H1 (cell line): Measurements from ENCODE around the gene CDK5RAP2. TPM values are rescaled to one million over a fixed set of nuclear protein-coding genes. Genes with fewer than 3 reads are reported as not detected.

Experiments
- BCL11A ChIP-seq, 2 experiments: IDR thresholded peaks; one replicate each; pipeline ENCODE4 v1.6.1; 2011; ENCODE audit warnings: low read depth in 2 of 2, low read length in 2 of 2, mild to moderate bottlenecking in 2 of 2
- CBX8 ChIP-seq: fragments of 300-800, 300-1000 bp; sonication (generic); IDR thresholded peaks from 2 replicates; pipeline ENCODE4 v1.7.1; 2016; ENCODE audit warnings: low read depth, low read length, borderline replicate concordance
- CHD1 ChIP-seq: IDR thresholded peaks from 2 replicates; pipeline ENCODE4 v1.6.1; 2012; ENCODE audit warnings: low read depth, low read length, improper control_type of control experiment
- POLR2AphosphoS5 ChIP-seq: IDR thresholded peaks from 2 replicates; pipeline ENCODE4 v1.6.1; 2011; ENCODE audit warnings: low read depth, low read length
- RBBP5 ChIP-seq: IDR thresholded peaks from 2 replicates; pipeline ENCODE4 v1.7.1; 2012; ENCODE audit warnings: low read depth, mild to moderate bottlenecking, inconsistent platforms, low read length, moderate library complexity, borderline replicate concordance
- RXRA ChIP-seq: IDR thresholded peaks from 2 replicates; pipeline ENCODE4 v1.6.1; 2011; ENCODE audit warnings: low read depth, mild to moderate bottlenecking, low read length, moderate library complexity; ENCODE audit not compliant: insufficient read depth
- SIN3A ChIP-seq, 2 experiments: IDR thresholded peaks in 1 of 2; conservative IDR thresholded peaks in 1 of 2; 2 replicates each; pipeline ENCODE4 v1.6.1; 2011 to 2012; ENCODE audit warnings: low read length in 2 of 2, improper control_type of control experiment in 1 of 2, low read depth in 1 of 2, mild to moderate bottlenecking in 1 of 2
- SIRT6 ChIP-seq: IDR thresholded peaks from one replicate; pipeline ENCODE4 v1.7.1; 2012; ENCODE audit warnings: low read length, inconsistent platforms
- SRF ChIP-seq: IDR thresholded peaks from 2 replicates; pipeline ENCODE4 v1.6.1; 2011; ENCODE audit warnings: mild to moderate bottlenecking, low read depth, low read length, moderate library complexity
- TAF1 ChIP-seq: IDR thresholded peaks from 2 replicates; pipeline ENCODE4 v1.6.1; 2011; ENCODE audit warnings: mild to moderate bottlenecking, low read depth, low read length
- polyA plus RNA-seq, 7 experiments: library from polyadenylated mRNA; depleted of rRNA in 3 of 7; stranded (reverse) in 5 of 7; unstranded in 2 of 7; fragments of >200 nt in 5 of 7; fragments of 200-250 nt in 2 of 7; gene quantifications; 1 replicate in 5 of 7; 2 replicates in 1 of 7; 4 replicates in 1 of 7; pipeline versions ENCODE4 v1.2.1 to v1.2.3, GENCODE V29; 2011 to 2013; ENCODE audit warnings: missing spikeins in 2 of 7, mixed read lengths in 2 of 7
- total RNA-seq: library from RNA; stranded (reverse); fragmentation: NEBNext Ultra II Directional; extraction: Animal tissue kit (Norgen Biotek cat#: 25700); gene quantifications from 2 replicates; pipeline ENCODE4 v1.2.1, GENCODE V29; 2021
- TF ChIP-seq, protein P1 (sequence below): fragments of 300-600 bp; sonication (generic); IDR thresholded peaks from 2 replicates; pipeline ENCODE4 v1.7.1; 2012; ENCODE audit warnings: low read length, moderate library complexity, mild to moderate bottlenecking, inconsistent platforms; ENCODE audit not compliant: insufficient replicate concordance
- TF ChIP-seq, protein P2 (sequence below): IDR thresholded peaks from 2 replicates; pipeline ENCODE4 v1.6.1; 2011; ENCODE audit warnings: low read depth, mild to moderate bottlenecking, low read length; ENCODE audit not compliant: insufficient read depth

Gene CDK5RAP2
- total and polyA plus RNA-seq, 2 of the 8 experiments (the other 6 are each of a cell fraction or from before 2014, with no cell fraction given): 19.8 to 49.4 TPM

DNA sequence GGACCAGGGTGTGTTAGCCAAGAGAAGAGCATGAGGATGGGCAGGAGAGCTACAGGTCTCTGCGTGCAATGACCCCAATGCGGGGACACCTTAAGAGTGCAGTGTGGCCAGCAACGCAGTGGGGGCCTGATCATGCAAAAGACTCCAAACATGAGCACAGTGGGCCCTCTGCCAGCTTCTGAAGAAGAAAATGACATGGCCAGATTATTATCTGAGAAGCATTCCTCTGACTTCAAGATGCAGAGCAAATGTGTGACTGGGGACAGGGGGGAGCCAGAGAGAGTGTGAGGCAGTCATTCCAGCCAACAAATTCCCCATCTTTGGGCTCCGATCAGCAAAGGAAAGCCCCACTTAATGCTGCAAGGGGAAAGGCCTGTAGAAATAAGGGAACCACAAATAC, 229.4 kb downstream of the CDK5RAP2 start (continued):
- TF ChIP-seq, protein P1, sequence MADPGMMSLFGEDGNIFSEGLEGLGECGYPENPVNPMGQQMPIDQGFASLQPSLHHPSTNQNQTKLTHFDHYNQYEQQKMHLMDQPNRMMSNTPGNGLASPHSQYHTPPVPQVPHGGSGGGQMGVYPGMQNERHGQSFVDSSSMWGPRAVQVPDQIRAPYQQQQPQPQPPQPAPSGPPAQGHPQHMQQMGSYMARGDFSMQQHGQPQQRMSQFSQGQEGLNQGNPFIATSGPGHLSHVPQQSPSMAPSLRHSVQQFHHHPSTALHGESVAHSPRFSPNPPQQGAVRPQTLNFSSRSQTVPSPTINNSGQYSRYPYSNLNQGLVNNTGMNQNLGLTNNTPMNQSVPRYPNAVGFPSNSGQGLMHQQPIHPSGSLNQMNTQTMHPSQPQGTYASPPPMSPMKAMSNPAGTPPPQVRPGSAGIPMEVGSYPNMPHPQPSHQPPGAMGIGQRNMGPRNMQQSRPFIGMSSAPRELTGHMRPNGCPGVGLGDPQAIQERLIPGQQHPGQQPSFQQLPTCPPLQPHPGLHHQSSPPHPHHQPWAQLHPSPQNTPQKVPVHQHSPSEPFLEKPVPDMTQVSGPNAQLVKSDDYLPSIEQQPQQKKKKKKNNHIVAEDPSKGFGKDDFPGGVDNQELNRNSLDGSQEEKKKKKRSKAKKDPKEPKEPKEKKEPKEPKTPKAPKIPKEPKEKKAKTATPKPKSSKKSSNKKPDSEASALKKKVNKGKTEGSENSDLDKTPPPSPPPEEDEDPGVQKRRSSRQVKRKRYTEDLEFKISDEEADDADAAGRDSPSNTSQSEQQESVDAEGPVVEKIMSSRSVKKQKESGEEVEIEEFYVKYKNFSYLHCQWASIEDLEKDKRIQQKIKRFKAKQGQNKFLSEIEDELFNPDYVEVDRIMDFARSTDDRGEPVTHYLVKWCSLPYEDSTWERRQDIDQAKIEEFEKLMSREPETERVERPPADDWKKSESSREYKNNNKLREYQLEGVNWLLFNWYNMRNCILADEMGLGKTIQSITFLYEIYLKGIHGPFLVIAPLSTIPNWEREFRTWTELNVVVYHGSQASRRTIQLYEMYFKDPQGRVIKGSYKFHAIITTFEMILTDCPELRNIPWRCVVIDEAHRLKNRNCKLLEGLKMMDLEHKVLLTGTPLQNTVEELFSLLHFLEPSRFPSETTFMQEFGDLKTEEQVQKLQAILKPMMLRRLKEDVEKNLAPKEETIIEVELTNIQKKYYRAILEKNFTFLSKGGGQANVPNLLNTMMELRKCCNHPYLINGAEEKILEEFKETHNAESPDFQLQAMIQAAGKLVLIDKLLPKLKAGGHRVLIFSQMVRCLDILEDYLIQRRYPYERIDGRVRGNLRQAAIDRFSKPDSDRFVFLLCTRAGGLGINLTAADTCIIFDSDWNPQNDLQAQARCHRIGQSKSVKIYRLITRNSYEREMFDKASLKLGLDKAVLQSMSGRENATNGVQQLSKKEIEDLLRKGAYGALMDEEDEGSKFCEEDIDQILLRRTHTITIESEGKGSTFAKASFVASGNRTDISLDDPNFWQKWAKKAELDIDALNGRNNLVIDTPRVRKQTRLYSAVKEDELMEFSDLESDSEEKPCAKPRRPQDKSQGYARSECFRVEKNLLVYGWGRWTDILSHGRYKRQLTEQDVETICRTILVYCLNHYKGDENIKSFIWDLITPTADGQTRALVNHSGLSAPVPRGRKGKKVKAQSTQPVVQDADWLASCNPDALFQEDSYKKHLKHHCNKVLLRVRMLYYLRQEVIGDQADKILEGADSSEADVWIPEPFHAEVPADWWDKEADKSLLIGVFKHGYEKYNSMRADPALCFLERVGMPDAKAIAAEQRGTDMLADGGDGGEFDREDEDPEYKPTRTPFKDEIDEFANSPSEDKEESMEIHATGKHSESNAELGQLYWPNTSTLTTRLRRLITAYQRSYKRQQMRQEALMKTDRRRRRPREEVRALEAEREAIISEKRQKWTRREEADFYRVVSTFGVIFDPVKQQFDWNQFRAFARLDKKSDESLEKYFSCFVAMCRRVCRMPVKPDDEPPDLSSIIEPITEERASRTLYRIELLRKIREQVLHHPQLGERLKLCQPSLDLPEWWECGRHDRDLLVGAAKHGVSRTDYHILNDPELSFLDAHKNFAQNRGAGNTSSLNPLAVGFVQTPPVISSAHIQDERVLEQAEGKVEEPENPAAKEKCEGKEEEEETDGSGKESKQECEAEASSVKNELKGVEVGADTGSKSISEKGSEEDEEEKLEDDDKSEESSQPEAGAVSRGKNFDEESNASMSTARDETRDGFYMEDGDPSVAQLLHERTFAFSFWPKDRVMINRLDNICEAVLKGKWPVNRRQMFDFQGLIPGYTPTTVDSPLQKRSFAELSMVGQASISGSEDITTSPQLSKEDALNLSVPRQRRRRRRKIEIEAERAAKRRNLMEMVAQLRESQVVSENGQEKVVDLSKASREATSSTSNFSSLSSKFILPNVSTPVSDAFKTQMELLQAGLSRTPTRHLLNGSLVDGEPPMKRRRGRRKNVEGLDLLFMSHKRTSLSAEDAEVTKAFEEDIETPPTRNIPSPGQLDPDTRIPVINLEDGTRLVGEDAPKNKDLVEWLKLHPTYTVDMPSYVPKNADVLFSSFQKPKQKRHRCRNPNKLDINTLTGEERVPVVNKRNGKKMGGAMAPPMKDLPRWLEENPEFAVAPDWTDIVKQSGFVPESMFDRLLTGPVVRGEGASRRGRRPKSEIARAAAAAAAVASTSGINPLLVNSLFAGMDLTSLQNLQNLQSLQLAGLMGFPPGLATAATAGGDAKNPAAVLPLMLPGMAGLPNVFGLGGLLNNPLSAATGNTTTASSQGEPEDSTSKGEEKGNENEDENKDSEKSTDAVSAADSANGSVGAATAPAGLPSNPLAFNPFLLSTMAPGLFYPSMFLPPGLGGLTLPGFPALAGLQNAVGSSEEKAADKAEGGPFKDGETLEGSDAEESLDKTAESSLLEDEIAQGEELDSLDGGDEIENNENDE: no peak
- TF ChIP-seq, protein P2, sequence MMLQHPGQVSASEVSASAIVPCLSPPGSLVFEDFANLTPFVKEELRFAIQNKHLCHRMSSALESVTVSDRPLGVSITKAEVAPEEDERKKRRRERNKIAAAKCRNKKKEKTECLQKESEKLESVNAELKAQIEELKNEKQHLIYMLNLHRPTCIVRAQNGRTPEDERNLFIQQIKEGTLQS: no peak
- TF ChIP-seq SRF (no peak), SIN3A (conservative IDR thresholded peaks at IDR 0.05 in 1 of 2, IDR thresholded peaks at IDR 0.05 in 1 of 2; ENCODE audit: low read depth in 1 of 2, low read length in 2 of 2) (no peak), POLR2AphosphoS5 (no peak), SIRT6 (no peak), TAF1 (no peak), BCL11A (IDR thresholded peaks at IDR 0.05; ENCODE audit: low read depth in 2 of 2, low read length in 2 of 2) (no peak), CBX8 (no peak), CHD1 (no peak), RBBP5 (no peak), RXRA (no peak)
- TF ChIP-seq, all 59 proteins: peak for 0
